Measurements from ENCODE around the gene TES.

- TF ChIP-seq CTCF (IDR thresholded peaks at IDR 0.05; ENCODE audit: control extremely low read depth in 1 of 3, insufficient read depth in 1 of 3, low read depth in 1 of 3, low read length in 3 of 3) (no peak), JUND (IDR thresholded peaks at IDR 0.05; ENCODE audit: low read length) (no peak), BACH1 (IDR thresholded peaks at IDR 0.05; ENCODE audit: low read length) (no peak)
Observed at GRCh38 chr7:116206141-116206540, 4.2 kb upstream of the TES start.
